HG03159 (cell line): ENCODE measurements around the gene LRRC74A.

ENCODE experiments used
- ATAC-seq: cut with Tn5 transposase; IDR thresholded peaks from one replicate; pipeline ENCODE4 v1.9.1; 2021; ENCODE audit warnings: mild to moderate bottlenecking, moderate library complexity; ENCODE audit not compliant: unreplicated experiment

Gene LRRC74A

DNA sequence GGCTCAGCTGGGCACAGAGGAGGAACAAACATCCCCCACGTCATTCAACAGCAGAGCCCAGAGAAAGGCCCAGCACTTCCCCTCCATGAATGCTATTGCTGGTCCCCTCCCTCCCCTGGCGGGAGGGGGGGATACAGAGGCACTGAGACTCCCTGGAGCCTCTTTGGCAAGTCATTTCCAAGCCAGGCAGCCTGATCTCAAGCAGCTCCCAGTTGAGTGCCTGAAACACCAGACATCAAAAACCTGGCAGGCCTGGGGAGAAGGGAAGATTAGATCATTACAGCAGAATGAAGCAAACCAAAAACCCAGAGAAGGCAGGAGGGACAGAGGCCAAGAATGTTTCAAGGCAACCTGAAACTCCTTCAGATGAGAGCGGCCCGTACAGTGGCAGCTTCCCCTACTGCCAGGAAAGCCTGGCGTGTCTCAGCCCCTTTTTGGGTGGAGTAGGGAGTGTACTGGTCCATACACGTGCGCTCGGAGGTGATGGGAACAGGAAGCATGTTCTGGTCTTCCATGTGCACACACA, 92.1 kb downstream of the LRRC74A start:
- ATAC-seq: no peak

DNA sequence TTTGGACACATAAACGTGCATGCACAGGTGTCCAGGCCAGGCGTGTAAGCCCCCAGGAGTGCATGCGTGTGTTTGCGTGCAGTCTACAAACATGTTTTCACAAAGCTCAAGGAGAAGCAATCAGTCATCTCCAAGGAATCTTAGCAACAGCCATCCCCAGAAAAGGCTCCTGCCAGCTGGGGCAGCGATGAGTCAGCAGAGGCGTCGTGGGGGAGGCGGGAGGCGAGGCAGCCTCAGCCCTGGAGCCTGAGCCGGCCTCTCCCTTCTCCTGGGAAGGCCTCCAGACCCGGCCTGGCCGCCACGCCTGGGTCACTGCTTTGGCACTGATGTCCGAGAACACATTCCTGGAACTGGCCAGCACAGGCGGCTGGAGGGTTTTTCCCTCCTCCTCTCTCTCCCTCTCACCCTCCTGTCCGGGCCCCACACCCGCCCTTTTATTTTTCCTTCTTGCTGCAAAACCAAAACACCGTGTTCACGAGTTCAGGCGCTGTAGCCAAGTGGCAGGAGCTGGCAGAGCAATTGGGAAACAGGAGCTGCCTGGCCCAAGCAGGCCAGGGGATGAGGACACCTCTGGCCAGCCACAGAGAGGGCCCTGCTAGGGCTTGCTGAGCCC, 92.7 kb downstream of the LRRC74A start:
- no peak for ATAC-seq
